Left lung (tissue), 10 donors: Measurements from ENCODE around the gene DENND5B. TPM values are rescaled to one million over a fixed set of nuclear protein-coding genes. Genes with fewer than 3 reads are reported as not detected.
"Not testable (repeated sequence)": the region's sequence is repeated elsewhere in the genome, so short reads cannot be mapped to it uniquely, and the experiment has no call there.

Experiments used
- ATAC-seq: fragments of 200-7000 bp; cut with Tn5 transposase; one replicate; pipeline ENCODE4 v1.9.1; 2020; ENCODE audit warnings: moderate library complexity
- DNase-seq, 4 donors: peaks; one replicate each; pipeline ENCODE4 v3.0.0-alpha.2; 2013 to 2020
- H3K27ac ChIP-seq, 2 donors: fragments of 200-600 bp; sonication (generic) in 1 of 2; one replicate each; pipeline versions ENCODE4 v1.5.0 to v1.8.0; 2020 to 2021
- H3K27me3 ChIP-seq, 2 donors: fragments of 200-600 bp; sonication (generic) in 1 of 2; one replicate each; pipeline versions ENCODE4 v1.5.0 to v1.8.0; 2020 to 2021
- H3K36me3 ChIP-seq, 2 donors: fragments of 200-600 bp; sonication (generic) in 1 of 2; one replicate each; pipeline versions ENCODE4 v1.5.0 to v1.8.0; 2020 to 2021
- H3K4me1 ChIP-seq, 2 donors: fragments of 200-600 bp; one replicate each; pipeline ENCODE4 v1.8.0; 2021
- H3K4me3 ChIP-seq, 2 donors: fragments of 200-600 bp; sonication (generic) in 1 of 2; one replicate each; pipeline versions ENCODE4 v1.5.0 to v1.8.0; 2020 to 2021; ENCODE audit warnings: mild to moderate bottlenecking in 1 of 2
- H3K9me3 ChIP-seq, 2 donors: fragments of 200-600 bp; sonication (generic) in 1 of 2; one replicate each; pipeline versions ENCODE4 v1.5.0 to v1.8.0; 2020 to 2021
- intact Hi-C, 2 donors: fragments of 100-400 bp; cut with DNase I; formaldehyde crosslinking; loops; one replicate each; pipeline versions ENCODE4 v1.11.2 to v1.14.2; 2022
- polyA plus RNA-seq, 6 donors: library from polyadenylated mRNA; unstranded; fragments of 120-200 nt; gene quantifications; one replicate each; pipeline ENCODE4 v1.2.1, GENCODE V29; 2013; ENCODE audit not compliant: insufficient read length in 6 of 6
- total RNA-seq, 2 donors: library from RNA; stranded (reverse); fragmentation: NEBNext Ultra II Directional; extraction: Animal tissue kit (Norgen Biotek cat#: 25700); gene quantifications; one replicate each; pipeline ENCODE4 v1.2.1, GENCODE V29; 2021
- TF ChIP-seq, protein P1 (sequence below), 2 donors: fragments of 200-600 bp; sonication (generic) in 1 of 2; IDR thresholded peaks; one replicate each; pipeline versions ENCODE4 v1.5.0 to v1.8.0; 2021; ENCODE audit warnings: antibody characterized with exemption in 2 of 2
- donor health status: DM: no; HTN: yes; CAD: no.
- donor health status: DM: no; HTN: no; CAD: no.

DENND5B gene
- total and polyA plus RNA-seq, 8 donors: 4.4 to 11.3 (median 8.7) TPM

DNA sequence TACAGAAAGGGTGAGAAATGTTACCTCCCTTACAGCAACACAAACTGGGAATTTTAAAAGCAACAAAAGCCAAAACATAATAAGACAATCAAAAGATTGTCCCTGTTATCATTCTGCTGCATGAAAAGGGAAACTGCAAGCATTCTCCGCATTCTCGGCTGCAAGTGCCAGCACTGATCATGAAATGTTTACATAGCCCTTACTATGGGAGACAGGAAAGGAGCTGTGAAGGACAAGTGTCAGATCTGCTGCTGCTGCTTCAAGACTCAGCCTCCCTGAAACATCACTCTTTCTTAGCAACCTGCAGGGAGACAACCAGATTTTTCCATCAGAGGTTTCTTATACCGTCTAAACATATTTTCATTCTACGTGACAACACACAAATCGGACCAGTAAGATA lies 20.1 kb downstream of the DENND5B start:
- intact Hi-C loops: no loop called here
- no peaks in the 10 kb centered on the region for H3K36me3 ChIP-seq
- peaks cover 0 to 6% of the 10 kb centered on the region in 2 donors for H3K4me1 ChIP-seq
- ATAC-seq: no peak
- no peak overlapping the region for H3K4me3 ChIP-seq
- H3K27ac ChIP-seq: no peak overlapping the region
- H3K9me3 ChIP-seq: no peaks in the 10 kb centered on the region
- TF ChIP-seq, protein P1, sequence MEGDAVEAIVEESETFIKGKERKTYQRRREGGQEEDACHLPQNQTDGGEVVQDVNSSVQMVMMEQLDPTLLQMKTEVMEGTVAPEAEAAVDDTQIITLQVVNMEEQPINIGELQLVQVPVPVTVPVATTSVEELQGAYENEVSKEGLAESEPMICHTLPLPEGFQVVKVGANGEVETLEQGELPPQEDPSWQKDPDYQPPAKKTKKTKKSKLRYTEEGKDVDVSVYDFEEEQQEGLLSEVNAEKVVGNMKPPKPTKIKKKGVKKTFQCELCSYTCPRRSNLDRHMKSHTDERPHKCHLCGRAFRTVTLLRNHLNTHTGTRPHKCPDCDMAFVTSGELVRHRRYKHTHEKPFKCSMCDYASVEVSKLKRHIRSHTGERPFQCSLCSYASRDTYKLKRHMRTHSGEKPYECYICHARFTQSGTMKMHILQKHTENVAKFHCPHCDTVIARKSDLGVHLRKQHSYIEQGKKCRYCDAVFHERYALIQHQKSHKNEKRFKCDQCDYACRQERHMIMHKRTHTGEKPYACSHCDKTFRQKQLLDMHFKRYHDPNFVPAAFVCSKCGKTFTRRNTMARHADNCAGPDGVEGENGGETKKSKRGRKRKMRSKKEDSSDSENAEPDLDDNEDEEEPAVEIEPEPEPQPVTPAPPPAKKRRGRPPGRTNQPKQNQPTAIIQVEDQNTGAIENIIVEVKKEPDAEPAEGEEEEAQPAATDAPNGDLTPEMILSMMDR (IDR thresholded peaks at IDR 0.05): no peak
- H3K27me3 ChIP-seq: no peaks in the 10 kb centered on the region
- DNase-seq: no peak

DNA sequence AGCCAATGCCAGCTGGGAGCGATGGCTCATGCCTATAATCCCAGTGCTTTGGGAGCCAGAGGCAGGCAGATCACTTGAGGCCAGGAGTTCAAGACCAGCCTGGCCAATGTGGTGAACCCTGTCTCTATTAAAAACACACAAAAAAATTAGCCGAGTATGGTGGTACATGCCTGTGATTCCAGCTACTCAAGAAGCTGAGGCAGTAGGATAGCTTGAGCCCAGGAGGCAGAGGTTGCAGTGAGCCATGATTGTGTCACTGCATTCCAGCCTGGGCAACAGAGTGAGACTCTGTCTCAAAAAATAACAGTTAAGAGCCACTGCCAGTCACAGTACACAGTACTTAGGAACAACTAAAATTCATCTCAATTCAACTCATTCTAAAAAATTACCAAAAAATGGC lies 21.4 kb downstream of the DENND5B start:
- DNase-seq, H3K27ac ChIP-seq, ATAC-seq, H3K36me3 ChIP-seq, H3K4me1 ChIP-seq, H3K27me3 ChIP-seq, H3K4me3 ChIP-seq, intact Hi-C loops, H3K9me3 ChIP-seq: not testable (repeated sequence)

DNA sequence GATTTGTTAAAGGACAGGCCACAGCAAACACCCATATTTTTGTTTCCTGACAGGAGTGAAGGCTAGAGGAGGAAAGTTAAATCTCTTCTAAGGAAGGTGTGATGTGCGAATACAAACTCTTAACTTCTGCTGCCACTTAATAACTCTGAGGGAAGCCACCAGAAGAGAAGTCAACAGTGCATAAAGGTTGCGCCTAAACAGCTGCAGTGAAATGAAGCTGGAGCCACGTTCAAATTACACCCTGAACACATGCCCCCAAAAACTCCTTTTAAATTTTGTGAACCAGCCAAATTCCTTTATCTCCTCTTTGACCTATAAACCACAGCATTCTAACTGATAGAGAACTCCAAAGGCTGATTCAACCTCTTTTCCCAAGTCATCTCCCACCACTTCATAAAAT lies 22.4 kb downstream of the DENND5B start:
- no peak overlapping the region for H3K4me3 ChIP-seq
- intact Hi-C loops: no loop called here
- no peak overlapping the region for H3K27ac ChIP-seq

DNA sequence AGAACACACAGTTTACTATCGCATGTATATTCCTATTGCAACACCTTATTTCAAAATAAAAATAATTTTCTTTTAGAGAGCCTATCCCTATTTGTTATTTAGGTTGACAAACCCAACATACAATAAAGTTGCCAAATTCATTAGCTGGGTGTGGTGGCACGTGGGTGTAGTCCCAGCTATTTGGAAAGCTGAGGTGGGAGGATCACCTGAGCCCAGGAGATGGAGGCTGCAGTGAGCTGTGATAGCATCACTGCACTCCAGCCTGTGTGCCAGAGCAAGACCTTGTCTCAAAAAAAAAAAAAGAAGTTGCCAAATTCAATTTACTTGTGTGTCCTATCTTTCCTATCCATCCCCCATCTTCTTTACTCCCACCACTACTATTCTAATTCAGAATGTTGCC lies 23.9 kb downstream of the DENND5B start:
- Histone ChIP-seq H3K27me3 (no peaks in the 10 kb centered on the region), H3K27ac (no peak overlapping the region), H3K36me3 (no peaks in the 10 kb centered on the region), H3K9me3 (no peaks in the 10 kb centered on the region), H3K4me3 (no peak overlapping the region), H3K4me1 (peaks cover 0 to 6% of the 10 kb centered on the region in 2 donors)
- no peak for ATAC-seq
- TF ChIP-seq, protein P1 (IDR thresholded peaks at IDR 0.05): no peak
- no peak for DNase-seq
- intact Hi-C loops: no loop called here

More for the DNA sequence above, 22.4 kb downstream of the DENND5B start:
- DNase-seq: no peak
- TF ChIP-seq, protein P1 (IDR thresholded peaks at IDR 0.05): no peak
- no peaks in the 10 kb centered on the region for H3K9me3 ChIP-seq
- ATAC-seq: no peak
- H3K4me1 ChIP-seq: peaks cover 0 to 6% of the 10 kb centered on the region in 2 donors
- H3K36me3 ChIP-seq: no peaks in the 10 kb centered on the region
- no peaks in the 10 kb centered on the region for H3K27me3 ChIP-seq

DNA sequence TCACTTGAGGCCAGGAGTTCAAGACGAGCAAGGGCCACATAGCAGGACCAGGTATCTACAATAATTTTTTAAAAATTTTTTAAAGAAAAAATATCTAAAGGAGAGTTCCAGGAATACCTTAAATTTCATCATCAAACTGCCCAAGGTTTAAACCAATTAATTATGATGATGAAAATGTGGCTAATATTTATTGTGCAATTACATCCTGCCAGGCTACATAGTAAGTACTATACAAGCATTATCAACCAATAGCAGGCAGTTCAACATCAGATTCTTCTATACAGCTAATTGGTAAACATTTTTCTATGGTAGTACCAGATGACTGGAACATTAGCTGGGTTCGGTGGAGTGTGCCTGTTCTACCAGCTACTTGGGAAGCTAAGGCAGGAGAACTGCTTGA lies 24.4 kb downstream of the DENND5B start:
- no peaks in the 10 kb centered on the region for H3K36me3 ChIP-seq
- H3K4me3 ChIP-seq: no peak overlapping the region
- H3K27me3 ChIP-seq: no peaks in the 10 kb centered on the region
- TF ChIP-seq, protein P1 (IDR thresholded peaks at IDR 0.05): no peak
- DNase-seq (no peak), ATAC-seq (no peak)
- H3K27ac ChIP-seq: no peak overlapping the region
- H3K9me3 ChIP-seq: no peaks in the 10 kb centered on the region
- peaks cover 0 to 6% of the 10 kb centered on the region in 2 donors for H3K4me1 ChIP-seq
- intact Hi-C loops: no loop called here

DNA sequence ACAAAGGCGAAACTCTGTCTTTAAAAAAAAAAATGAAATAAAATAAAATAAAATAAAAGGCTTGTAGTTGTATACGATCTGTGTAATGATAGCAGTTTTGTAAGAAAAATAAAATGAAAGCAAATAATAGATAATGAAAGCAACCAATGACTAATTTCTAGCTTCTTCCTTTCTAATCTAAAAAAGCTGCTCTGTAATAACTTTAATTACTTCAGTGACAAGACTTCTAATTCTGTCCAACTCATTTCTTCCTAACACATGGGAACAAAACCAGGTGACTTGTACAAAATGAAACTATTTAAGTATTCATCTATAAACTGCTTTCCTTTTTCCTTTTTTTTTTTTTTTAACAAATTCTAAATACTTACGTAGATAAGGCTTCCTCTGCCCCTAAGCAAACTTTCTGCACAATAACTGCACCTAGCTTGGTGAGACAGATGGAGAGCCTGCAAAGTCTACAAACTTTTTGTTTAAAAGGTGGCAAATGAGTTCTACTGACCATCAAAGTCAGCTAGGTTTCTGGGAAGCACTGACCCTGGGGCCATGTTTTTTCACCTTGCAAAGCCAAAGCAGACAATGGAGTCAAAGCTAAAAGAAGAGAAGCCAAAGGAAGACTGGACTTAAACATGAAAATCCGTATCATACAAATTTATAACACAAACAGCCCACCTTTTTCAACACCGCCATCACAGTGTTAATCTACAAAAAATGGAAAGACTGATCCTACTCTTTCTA lies 28.2 kb downstream of the DENND5B start:
- H3K36me3 ChIP-seq: no peaks in the 10 kb centered on the region
- intact Hi-C loops: no loop called here
- H3K4me3 ChIP-seq: no peak overlapping the region
- H3K9me3 ChIP-seq: no peaks in the 10 kb centered on the region
- H3K27me3 ChIP-seq: no peaks in the 10 kb centered on the region
- DNase-seq (no peak), ATAC-seq (no peak)
- TF ChIP-seq, protein P1 (IDR thresholded peaks at IDR 0.05): no peak
- H3K4me1 ChIP-seq: no peaks in the 10 kb centered on the region
- H3K27ac ChIP-seq: no peak overlapping the region
